ENCODE results near the gene USP16.
A peak's percentile ranks its signal among the peaks of the same experiment; 100 is the strongest.

Gene USP16

DNA sequence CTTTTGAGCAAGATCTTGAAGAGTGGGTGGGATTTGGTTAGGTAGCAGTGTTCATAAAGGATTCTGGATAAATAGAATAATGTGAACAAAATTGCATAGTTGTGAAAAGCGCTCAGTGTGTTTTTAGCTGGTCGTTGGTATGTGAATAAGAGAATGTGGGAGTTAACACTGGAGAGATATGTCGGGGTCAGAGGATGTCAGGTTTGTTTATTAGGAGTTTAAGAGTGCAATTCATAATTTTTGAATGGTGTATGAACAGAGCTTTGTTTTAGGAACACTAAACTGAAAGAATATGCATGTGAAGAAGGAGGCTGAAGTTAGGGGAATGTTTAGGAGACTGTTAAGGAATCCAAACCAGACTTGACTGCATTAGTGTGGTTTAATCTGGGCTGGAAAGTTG is 9.4 kb downstream of the USP16 start:
- no peak for DNase-seq

GRCh38 chr21:29034678-29035077 is 10.2 kb downstream of the USP16 start:
- DNase-seq, result no peak

DNA sequence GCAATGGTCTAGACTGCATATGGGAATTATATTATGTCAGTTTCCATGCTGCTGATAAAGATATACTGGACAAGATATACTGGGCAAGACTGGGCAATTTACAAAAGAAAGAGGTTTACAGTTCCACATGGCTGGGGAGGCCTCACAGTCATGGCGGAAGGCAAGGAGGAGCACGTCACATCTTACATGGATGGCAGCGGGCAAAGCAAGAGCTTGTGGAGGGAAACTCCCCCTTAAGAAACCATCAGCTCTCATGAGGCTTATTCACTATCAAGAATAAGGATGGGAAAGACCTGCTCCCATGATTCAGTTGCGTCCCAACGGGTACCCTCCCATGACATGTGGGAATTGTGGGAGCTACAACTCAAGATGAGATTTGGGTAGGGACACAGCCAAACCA is 27.8 kb downstream of the USP16 start:
- no peak for DNase-seq

DNA sequence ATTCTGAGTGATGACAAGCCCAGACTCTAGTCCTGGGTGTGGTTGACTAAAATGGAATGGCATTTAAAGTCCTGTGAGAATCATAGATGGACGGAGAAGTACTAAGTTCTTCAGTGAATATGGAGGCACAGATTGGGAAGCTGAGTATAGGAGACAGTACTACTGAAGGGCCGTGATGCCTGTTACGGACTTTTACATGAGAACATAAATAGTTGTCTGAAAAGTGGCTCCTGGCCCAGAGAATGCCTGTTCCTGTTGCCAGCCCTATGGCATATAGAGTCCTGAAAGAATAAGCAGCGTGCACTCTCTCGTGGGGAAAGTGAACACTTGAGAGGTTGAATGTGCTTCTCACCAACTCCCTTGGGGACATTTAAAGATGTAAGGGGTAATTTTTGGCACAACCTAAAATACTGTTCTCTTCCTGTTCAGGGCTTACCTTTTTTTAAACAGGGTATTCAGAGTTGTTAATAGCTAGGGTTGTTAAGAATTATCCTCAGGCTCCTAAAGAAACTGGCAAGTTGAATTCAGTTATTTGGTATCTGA is 28.6 kb downstream of the USP16 start:
- DNase-seq, result no peak

GRCh38 chr21:29053656-29054055 is 29.2 kb downstream of the USP16 start:
- DNase-seq, result no peak

DNA sequence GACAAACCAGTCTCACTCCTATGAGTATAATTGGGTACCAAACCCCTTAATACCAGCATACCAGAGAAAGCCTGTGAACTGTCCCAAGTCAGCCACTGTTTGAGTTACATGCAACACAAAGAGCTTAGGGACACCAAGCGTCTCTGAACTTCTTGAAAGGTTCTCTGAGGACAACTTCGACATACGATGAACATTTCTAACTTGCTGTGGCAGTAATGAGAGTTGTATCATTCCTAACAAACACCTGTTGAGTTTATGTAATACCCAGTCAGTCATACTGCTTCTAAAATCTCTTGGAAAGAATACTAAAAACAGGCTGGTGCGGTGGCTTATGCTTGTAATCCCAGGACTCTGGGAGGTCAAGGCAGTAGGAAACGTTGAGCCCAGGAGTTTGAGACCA is 30.6 kb downstream of the USP16 start:
- no peak for DNase-seq

DNA sequence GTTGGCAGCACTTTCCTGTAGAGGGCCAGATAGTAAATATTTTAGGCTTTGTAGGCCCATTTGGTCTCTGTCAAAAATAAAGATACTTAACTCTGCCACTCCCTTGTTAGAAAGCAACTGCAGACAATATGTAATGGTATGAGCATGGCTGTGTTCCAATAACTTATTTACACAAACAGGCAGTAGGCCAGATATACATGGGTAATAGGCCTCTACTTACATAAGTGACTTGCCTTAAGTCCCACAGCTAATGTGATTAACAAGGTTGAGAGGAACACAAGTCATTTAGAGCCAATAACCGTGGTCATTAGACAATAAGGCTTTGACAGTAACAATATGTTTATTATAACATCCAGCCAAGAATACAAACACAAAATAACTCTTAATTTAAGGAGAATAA is 31.5 kb downstream of the USP16 start:
- DNase-seq, result no peak

- no peak for DNase-seq
These were observed 32.1 kb downstream of the USP16 start for GRCh38 chr21:29056538-29057050.

DNA sequence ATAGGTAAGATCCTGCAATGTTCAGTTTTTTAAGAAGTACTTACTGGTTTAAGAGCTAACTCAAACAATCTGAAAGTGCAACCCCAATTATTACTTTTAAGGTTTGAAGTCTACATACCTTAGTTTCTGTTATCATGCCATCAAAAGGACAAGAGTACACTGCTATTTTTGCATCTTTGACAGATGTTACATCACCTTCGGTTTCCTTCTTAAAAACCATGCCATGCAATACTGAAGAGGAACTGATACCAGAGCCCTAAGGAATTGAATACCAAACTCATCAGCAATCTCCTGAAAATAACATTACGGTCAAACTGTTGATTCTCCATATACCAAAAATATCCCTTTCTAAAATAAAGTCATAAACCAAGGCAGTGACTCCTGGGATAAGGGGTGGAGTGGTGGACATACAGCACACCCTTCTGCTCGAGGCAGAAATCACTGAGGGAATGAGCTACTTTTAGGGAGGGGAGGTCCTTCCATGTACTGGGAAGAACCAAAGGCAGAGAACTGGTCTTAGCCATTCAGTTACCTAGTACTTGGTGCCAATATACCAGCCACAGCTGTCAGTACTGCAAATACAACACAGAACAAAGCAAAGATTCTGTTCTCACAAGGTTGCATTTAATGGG is 40.5 kb downstream of the USP16 start:
- no peak for DNase-seq

DNA sequence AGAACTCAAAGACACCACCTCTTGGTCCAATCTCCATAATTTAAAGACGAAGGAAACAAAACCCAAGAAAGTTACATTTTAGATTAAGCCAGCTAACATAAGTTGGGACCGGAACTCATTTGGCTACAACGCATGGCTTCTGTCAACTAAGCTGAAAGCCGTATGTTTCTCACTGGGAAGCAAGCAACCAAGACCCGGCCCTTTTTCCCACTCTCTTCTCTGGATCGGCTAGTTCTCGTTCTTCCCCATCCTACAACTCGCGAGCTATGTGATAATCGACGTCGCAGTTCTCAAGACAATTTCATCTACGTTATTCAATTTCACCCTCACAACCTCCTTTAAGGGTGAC is 48.4 kb downstream of the USP16 start:
- DNase-seq, result peak; percentile 33

- DNase-seq, result peak; percentile 100
These were observed 48.9 kb downstream of the USP16 start, which contains the start of gene CCT8 for GRCh38 chr21:29073222-29074006. Gene CCT8, minus strand, starts transcription at chr21:29073648. Its CDS starts 58 bp downstream, at chr21:29073590.

DNA sequence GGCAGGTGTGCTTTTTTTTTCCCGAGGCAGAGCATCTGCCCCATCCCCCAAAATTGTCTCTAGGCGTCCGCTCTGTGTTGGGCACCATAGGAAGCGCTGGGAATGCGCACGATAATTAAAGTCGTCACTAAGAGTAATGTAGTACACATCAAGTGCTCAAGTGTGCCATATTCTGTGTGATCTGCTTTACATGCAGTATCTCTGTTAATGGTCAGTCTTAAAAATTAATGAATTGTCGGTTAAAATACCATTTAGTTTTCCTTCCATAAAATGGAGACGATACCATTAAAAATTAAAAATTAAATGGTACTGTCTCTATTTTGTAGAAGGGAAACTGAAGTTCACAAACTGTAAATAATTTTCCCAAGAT is 49.5 kb downstream of the USP16 start:
- DNase-seq, result no peak

DNA sequence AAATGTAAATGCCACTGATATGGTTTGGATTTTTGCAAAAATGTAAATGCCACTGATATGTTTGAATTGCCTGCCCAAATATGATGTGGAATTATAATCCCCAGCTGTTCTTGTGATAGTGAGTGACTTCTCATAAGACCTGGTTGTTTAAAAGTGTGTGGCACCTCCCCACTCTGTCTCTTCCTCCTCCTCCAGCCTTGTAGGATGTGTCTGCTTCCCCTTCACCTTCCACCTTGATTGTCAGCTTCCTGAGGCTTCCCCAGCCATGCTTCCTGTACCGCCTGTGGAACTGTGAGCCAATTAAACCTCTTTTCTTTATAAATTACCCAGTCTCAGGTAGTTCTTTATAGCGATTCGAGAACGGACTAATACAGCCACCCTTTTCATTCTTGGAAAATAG is 50.3 kb downstream of the USP16 start:
- DNase-seq, result no peak

DNA sequence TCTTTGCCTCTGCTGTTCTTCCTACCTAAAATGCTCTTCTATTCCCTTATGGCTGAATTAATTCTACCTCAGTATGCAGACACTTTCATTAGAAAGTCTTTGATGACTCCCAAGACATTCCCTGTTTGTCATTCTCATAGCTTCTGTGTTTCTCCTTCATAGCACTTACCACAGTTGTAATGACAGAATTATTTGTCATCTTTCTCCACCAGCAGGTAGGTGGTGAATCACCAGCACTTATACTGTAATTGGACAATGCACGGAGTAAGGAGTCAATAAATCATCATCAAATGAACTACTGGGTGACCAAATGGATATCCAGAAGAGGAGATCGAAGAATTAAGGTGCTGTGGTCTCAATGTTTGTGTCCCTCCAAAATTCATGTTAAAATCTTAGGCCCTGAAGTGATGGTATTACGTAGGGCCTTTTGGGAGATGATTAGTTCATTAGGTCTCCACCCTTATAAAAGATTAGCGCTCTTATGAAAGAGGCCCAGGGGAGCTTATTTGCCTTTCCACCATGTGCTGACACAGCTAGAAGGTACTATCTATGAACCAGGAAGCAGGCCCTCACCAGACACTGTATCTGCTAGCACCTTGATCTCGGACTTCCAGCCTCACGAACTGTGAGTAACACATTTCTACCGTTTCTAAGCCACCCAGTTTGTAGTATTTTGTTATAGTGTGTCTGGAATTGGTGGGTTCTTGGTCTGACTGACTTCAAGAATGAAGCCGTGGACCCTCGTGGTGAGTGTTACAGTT is 51.4 kb downstream of the USP16 start:
- no peak for DNase-seq

- DNase-seq, result peak; percentile 86
These were observed 52.5 kb downstream of the USP16 start for GRCh38 chr21:29076731-29077640.

GRCh38 chr21:29077651-29078090 is 53.2 kb downstream of the USP16 start:
- DNase-seq, result peak; percentile 52

- peak; percentile 55 for DNase-seq
These were observed 54.6 kb downstream of the USP16 start for GRCh38 chr21:29078869-29079767.

DNA sequence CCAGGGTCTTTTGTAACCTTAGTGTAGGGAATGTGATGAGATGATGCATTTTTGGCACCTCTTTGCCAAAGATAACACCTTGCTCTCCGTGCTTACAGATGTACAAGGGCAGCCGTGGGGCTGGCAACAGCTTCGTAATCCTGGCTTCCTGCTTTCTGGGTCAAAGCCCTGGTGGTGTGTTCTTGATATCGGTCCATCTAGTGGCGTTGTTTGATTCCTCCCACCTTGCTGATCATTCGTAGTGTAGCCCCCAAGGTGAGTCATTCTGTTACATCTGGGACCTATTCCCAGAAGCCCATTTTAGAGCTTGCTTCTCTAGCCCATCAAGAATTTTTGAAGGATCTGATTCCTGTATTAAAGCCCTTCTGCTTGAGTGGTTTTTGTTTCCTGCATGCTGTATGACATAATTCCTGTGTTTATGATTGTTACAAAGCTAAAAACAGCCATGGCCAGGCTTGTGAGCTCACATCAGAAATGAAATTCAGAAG is 56.0 kb downstream of the USP16 start:
- DNase-seq, result peak; percentile 29

GRCh38 chr21:29082046-29082815 is 57.8 kb downstream of the USP16 start:
- no peak for DNase-seq

DNA sequence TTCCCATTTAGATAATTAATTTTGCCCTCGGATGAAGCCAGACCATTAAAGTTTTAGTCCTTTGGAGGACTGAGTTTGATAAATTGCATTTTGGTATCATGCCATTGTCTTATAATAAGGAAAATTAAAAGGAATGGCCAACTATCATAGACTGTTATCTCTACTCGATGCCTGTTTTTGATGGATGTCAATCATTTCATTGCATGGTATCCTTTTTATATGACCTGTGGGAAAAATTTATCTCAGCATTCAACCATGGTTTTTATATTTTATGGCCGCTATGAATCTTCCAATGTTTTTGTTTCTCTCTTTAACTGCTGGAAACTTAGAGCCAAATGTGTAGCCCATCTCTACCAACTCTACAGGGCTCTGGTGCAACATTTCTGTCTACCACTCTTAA is 58.8 kb downstream of the USP16 start:
- DNase-seq, result no peak

All from activated CD4-positive, alpha-beta T cell treated with anti-CD3 and anti-CD28 coated beads, Interleukin-10, Interleukin-2, amounts not matched to agents 100 ng/mL and 50 ng/mL, durations not matched to agents 16 hours and 8 hours (primary cell).